ENCODE results near the gene GNE. TPM values are rescaled to one million over a fixed set of nuclear protein-coding genes. Genes with fewer than 3 reads are reported as not detected.

The GNE gene
- total RNA-seq, 1 experiment from 2014 or later: 8.4 TPM

GRCh38 chr9:36251428-36251827, 6.8 kb downstream of the GNE start:
- no peaks in the 10 kb centered on the region for H3K27me3 ChIP-seq (ENCODE audit: insufficient read depth, low read length)
- ChIA-PET POLR2A (no interaction called here), RAD21 (ENCODE audit: low non-redundant PET in 1 of 2, low total read pairs in 2 of 2, uncharacterized antibody in 2 of 2, unreplicated experiment in 2 of 2) (no interaction called here), CTCF (interaction anchor here (2.1 kb wide), 1 partner anchor 77 kb away, joined by 5 read pairs; no protein-coding TSS in a partner anchor)
- H4K20me1 ChIP-seq (ENCODE audit: insufficient read depth): no peaks in the 10 kb centered on the region
- DNase-seq (ENCODE audit: low read depth, low spot score) (no peak), ATAC-seq (no peak)
- H3K9me3 ChIP-seq (ENCODE audit: control insufficient read depth in 1 of 2, insufficient read depth in 1 of 2, low read depth in 1 of 2, low read length in 2 of 2): no peaks in the 10 kb centered on the region
- no peaks in the 10 kb centered on the region; the same call in 1 of the 2 replicates for H3K79me2 ChIP-seq (ENCODE audit: insufficient read depth, low read length)
- no peak overlapping the region for H3K9ac ChIP-seq (ENCODE audit: low read length)
- H3K4me3 ChIP-seq (replicated peaks in 1 of 2; ENCODE audit: low read depth in 1 of 2, low read length in 2 of 2): no peak overlapping the region
- H3K4me2 ChIP-seq (ENCODE audit: low read length): no peak overlapping the region
- H2AFZ ChIP-seq (ENCODE audit: low read depth, low read length, poor library complexity, severe bottlenecking): no peak overlapping the region
- H3K4me1 ChIP-seq (ENCODE audit: control insufficient read depth in 1 of 2, insufficient read depth in 2 of 2, low read length in 2 of 2): no peaks in the 10 kb centered on the region
- no peak overlapping the region for H3K27ac ChIP-seq (ENCODE audit: low read depth, low read length)
- TF ChIP-seq MAX (IDR thresholded peaks at IDR 0.05) (no peak), TCF7L2 (IDR thresholded peaks at IDR 0.05; ENCODE audit: borderline replicate concordance, extremely low read depth, insufficient read depth, insufficient read length) (no peak), ZBTB33 (IDR thresholded peaks at IDR 0.05; ENCODE audit: extremely low read depth, insufficient replicate concordance, low read length) (no peak), CTCF (IDR thresholded peaks at IDR 0.05 in 2 of 3, conservative IDR thresholded peaks at IDR 0.05 in 1 of 3; ENCODE audit: borderline replicate concordance in 1 of 3, insufficient read depth in 1 of 3, low read depth in 2 of 3, low read length in 2 of 3) (no peak), EGR1 (IDR thresholded peaks at IDR 0.05; ENCODE audit: low read depth) (no peak)
- no peaks in the 10 kb centered on the region; a peak in 1 of 4 replicates for H3K36me3 ChIP-seq (ENCODE audit: control insufficient read depth in 1 of 2, insufficient read depth in 2 of 2, low read length in 2 of 2)
- no peaks in the 10 kb centered on the region for H3K9me2 ChIP-seq (ENCODE audit: insufficient read depth)
- intact Hi-C loops (cut with micrococcal nuclease): no loop called here
- BruUV-seq (replicated peaks): no TSS peak
